Muscle layer of colon (tissue), 2 donors: ENCODE measurements around the gene IFI27.

Experiments used
- H3K27ac ChIP-seq: one replicate; pipeline ENCODE4 v1.7.0; 2013; ENCODE audit warnings: low read depth, mild to moderate bottlenecking, low read length, moderate library complexity
- H3K27me3 ChIP-seq, 2 donors: one replicate each; pipeline ENCODE4 v1.7.0; 2013; ENCODE audit warnings: low read length in 2 of 2, mild to moderate bottlenecking in 2 of 2; ENCODE audit not compliant: insufficient read depth in 2 of 2, control insufficient read depth in 1 of 2
- H3K36me3 ChIP-seq: one replicate; pipeline ENCODE4 v1.7.0; 2013; ENCODE audit warnings: mild to moderate bottlenecking, low read length; ENCODE audit not compliant: insufficient read depth
- H3K4me1 ChIP-seq: one replicate; pipeline ENCODE4 v1.7.0; 2013; ENCODE audit warnings: mild to moderate bottlenecking, low read length; ENCODE audit not compliant: insufficient read depth
- H3K4me3 ChIP-seq, 2 donors: one replicate each; pipeline ENCODE4 v1.7.0; 2013; ENCODE audit warnings: low read length in 2 of 2, low read depth in 1 of 2, mild to moderate bottlenecking in 1 of 2, moderate library complexity in 1 of 2
- H3K9ac ChIP-seq: one replicate; pipeline ENCODE4 v1.7.0; 2013; ENCODE audit warnings: low read length
- H3K9me3 ChIP-seq: one replicate; pipeline ENCODE4 v1.7.0; 2013; ENCODE audit warnings: mild to moderate bottlenecking, low read length
- donor health status: abdominal sarcoma.
- donor health status: Adenocarcinoma of cecum.

IFI27 gene

DNA sequence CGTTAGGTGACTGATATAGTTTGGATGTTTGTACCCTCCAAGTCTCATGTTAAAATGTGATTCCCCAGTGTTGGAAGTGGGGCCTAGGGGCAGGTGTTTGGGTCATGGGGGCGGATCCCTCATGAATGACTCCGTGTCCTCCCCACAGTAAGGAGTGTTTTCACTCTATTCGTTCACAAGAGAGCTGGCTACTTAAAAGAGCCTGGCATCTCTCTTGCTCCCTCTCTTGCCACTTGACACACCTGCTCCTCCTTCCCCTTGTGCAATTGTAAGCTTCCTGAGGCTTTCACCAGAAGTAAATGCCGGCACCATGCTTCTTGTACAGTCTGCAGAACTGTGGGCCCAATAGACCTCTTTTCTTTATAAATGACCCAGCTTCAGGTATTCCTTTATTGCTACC is 16.3 kb downstream of the IFI27 start:
- H3K4me1 ChIP-seq = peaks cover 8% of the 10 kb centered on the region
- no peak overlapping the region for H3K9ac ChIP-seq
- no peaks in the 10 kb centered on the region for H3K27me3 ChIP-seq
- H3K4me3 ChIP-seq = no peak overlapping the region
- no peaks in the 10 kb centered on the region for H3K9me3 ChIP-seq
- no peak overlapping the region for H3K27ac ChIP-seq
- H3K36me3 ChIP-seq = no peaks in the 10 kb centered on the region

DNA sequence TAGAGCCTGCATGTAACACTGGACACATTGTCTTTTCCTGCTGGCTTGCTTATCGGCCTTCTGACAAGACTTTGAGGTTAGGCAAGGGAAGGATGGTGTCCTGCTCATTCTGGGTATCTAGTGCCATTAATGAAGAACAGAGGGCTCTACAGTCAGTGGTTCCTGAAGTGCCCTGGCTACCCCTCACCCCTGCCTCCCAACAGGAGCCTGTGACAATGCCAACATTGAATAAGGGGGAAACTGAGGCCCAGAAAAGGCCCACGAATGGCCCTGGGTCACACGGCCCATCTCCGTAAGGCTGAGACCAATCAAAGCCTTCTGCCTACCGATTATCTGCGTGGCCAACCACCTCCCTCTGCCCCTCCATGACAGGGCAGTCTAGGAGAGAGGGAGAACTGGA is 16.8 kb downstream of the IFI27 start:
- no peak overlapping the region for H3K9ac ChIP-seq
- H3K27ac ChIP-seq = no peak overlapping the region
- peaks cover 8% of the 10 kb centered on the region for H3K4me1 ChIP-seq
- H3K4me3 ChIP-seq = no peak overlapping the region
- no peaks in the 10 kb centered on the region for H3K36me3 ChIP-seq
- no peaks in the 10 kb centered on the region for H3K9me3 ChIP-seq
- H3K27me3 ChIP-seq = no peaks in the 10 kb centered on the region

DNA sequence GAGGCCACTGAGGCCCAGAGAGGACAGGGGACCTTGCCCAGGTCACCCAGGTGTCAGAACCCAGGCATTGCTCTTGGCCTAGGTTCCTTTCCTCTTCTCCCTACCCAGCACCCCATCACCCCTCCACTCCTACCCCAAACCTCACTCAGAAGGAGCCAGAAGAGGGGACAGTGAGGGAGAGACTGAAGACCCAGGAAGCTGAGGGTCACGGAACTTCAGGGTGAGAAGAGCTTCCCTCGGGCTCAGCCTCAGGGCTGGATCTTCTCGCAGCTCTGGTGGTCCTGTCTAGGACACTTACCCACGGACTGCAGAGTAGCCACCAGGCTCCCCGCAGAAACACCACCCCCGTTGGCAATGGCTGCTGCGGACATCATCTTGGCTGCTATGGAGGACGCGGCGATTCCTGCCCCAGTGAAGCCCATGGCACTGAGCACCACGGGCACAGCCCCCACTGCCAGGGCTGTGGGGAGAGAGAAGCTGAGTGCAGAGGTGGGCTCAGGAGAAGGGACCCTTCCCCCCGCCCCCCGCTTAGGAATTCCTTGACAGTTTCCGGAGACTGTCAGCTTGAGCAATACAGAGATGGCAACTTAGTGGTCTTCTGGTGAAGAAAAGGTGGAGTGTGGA is 17.8 kb downstream of the IFI27 start:
- no peak overlapping the region for H3K9ac ChIP-seq
- no peaks in the 10 kb centered on the region for H3K27me3 ChIP-seq

DNA sequence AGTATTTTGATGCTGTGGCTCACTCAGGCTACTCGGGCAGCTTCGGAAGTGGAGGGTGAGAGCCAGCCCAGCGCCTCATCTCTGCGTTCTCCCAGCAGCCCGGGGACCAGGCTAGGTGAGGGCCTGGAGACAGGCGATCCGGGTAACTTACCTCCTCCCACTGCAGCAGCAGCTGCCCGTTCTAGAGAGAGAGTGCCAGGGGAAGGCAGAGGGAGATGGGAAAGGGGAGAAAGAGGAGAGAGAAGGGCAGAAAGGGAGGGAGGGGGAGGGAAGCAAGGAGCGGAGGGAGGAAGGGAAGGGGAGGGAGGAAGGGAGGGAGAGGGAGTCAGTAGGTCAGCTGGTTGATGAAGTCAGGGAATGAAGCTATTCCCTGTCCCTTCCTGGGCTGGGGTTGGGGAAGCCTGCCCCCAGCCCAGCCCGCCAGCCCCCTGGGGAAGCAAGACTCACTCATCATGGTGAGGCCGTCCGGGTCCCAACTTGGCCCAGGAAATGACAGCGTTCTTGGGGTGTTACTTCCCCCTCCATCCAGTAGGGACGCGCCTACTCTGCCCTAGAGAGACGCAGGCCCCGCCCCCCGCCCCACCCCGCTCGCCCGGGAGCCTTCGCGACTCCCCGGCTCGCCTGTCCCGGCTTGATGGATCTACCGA is 18.7 kb downstream of the IFI27 start, which contains the start of gene IFI27L2:
TSS of gene IFI27L2 (minus strand) at position 494 of the 647 bp plus-strand sequence. CDS start at position 454, 40 bp downstream.
- Histone ChIP-seq H3K27ac (peak within 1 kb of the TSS; percentile 70), H3K9me3 (no peaks in the 10 kb centered on the region), H3K9ac (peak within 1 kb of the TSS; percentile 73), H3K4me1 (peaks cover 8% of the 10 kb centered on the region), H3K27me3 (no peaks in the 10 kb centered on the region), H3K36me3 (no peaks in the 10 kb centered on the region), H3K4me3 (peak within 1 kb of the TSS; percentile 55 to 74)

More for the DNA sequence above, 17.8 kb downstream of the IFI27 start:
- H3K9me3 ChIP-seq = no peaks in the 10 kb centered on the region
- H3K27ac ChIP-seq = no peak overlapping the region
- H3K4me1 ChIP-seq = peaks cover 8% of the 10 kb centered on the region
- no peaks in the 10 kb centered on the region for H3K36me3 ChIP-seq
- H3K4me3 ChIP-seq = peak overlapping the region in 1 of 2 donors; percentile 74

DNA sequence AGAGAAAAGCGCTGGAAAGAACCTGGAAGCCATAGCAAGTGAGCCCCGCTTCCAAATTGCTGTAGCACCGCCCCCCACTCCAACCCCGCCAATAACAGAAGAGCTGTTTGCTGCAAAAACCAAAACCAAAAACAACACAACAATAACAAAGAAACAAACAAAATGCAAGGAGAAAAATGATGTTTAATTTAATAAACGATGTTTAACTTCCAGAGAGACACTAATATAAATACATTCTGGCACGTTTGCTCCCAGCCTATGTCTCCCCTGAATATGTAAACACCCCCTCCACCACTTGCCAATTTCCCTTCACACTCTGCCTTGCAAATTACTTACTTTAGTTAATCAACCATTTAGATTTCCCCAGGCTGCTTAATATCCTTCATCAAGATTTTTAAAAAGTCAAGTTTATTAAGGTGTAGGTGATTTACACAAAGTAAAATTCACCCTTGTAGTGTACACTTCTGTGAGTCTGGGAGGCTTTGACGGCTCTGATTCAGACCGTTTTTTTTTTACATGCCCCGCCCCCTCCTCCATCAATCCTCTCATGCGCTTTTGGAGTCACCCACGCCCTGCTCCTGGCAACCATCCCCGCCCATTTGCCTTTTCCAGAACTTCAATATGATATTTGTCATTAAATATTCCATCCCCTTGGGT is 19.4 kb downstream of the IFI27 start:
- H3K36me3 ChIP-seq = no peaks in the 10 kb centered on the region
- peak overlapping the region; percentile 55 to 74 for H3K4me3 ChIP-seq
- H3K27me3 ChIP-seq = no peaks in the 10 kb centered on the region
- no peak overlapping the region for H3K9ac ChIP-seq
- peaks cover 8% of the 10 kb centered on the region for H3K4me1 ChIP-seq
- H3K9me3 ChIP-seq = no peaks in the 10 kb centered on the region
- H3K27ac ChIP-seq = peak overlapping the region; percentile 70

DNA sequence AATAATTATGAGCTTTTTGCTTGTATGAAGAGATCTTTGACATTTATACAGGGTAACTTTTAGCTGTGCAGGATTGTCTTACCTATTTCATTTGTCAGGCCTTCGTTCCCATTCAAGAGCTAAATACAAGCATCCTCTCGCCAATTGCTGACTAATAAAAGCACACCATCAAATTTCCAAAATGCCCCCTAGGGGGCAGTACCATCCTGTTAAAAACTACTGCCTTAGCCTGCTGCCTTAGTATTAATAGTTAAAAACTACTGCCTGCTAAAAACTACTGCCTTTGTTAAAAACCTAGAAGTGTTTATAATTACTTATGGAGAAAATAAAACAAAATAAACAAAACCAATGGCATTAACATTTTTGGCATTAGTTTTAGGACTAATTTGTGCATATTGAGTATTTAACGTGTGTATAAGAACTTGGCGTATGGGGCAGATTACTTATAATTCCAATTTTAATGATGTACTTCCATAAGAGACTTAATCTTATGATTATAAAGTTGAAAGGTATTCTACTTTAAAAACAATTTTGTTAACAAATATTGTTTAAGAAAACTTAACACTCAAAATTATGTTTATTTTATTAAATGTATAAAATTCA is 21.9 kb downstream of the IFI27 start:
- Histone ChIP-seq H3K9me3 (no peaks in the 10 kb centered on the region), H3K27ac (no peak overlapping the region), H3K36me3 (no peaks in the 10 kb centered on the region), H3K9ac (no peak overlapping the region), H3K4me1 (peaks cover 8% of the 10 kb centered on the region), H3K27me3 (no peaks in the 10 kb centered on the region), H3K4me3 (no peak overlapping the region)

DNA sequence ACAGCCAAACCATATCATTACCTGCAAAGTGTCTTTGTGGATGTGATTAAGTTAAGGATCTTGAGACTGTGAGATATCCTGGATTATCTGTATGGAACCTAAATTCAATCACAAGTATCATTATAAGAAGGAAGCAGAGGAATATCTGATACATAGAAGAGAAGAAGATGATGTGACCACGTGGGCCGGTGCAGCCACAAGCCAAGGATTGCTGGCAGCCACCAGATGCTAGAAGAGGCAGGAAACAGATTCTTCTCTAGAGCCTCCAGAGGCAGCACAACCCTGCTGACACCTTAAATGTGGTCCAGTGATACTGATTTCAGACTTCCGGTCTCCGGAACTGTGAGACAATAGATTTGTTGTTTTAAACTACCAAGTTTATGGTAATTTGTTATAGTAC is 24.9 kb downstream of the IFI27 start:
- Histone ChIP-seq H3K27me3 (no peaks in the 10 kb centered on the region), H3K4me1 (no peaks in the 10 kb centered on the region), H3K36me3 (no peaks in the 10 kb centered on the region), H3K9ac (no peak overlapping the region), H3K27ac (no peak overlapping the region), H3K4me3 (no peak overlapping the region), H3K9me3 (no peaks in the 10 kb centered on the region)

DNA sequence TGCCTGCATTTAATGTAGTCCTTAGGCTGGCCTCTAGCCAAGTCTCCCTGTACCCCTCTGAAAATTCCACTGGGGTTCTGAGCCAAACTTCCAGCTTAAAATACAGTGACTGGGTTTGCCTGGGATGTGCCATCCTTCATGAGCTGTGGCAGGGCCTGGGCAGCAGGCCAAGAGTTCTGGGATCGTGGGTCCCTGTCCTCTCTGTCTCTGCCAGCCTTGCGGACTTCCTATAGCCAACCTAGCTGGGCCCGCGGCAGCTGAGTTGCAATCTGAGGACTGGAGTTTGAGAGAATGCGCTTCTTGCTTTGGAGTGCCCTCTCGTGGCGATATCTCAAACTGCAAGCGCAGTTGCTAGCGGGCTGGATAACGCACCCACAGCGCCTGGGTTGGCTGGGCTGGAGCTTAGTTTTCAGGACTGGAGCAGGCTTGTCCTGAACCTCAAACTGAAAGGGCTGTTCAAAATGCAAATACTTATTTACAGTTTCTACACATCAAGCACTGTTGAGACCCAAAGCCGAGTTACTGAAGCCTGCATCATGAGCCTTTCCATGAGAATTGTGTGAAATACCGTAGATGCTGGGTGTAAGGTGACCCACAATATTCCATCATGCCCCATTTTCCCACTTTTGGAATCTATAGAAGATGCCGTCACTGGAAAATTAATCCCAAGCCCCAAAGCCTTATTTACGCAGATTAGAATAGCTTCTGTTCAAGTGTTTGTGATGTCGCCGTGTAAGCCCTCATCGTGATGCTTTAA is 26.2 kb downstream of the IFI27 start:
- H3K4me1 ChIP-seq = no peaks in the 10 kb centered on the region
- H3K27me3 ChIP-seq = no peaks in the 10 kb centered on the region
- no peaks in the 10 kb centered on the region for H3K36me3 ChIP-seq
- H3K4me3 ChIP-seq = no peak overlapping the region
- H3K9me3 ChIP-seq = no peaks in the 10 kb centered on the region
- no peak overlapping the region for H3K9ac ChIP-seq
- no peak overlapping the region for H3K27ac ChIP-seq

DNA sequence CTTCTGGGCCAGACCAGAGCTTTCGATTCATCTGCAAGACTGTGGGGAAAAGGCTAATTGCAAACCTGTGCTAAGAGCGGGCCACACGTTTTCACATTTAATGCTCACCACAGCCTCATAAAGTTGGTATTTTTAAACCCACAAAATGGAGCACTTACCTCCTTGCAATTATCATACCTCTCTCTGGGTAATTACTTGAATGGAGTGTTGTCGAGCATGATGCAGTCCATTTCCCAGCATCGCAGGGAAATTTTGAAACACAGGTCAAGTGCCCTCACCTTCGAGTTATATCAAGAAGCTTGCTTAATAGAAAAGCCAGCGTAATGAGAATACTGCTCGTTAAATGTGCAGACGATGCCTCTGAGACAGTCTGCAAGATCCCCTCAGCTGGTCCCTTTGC is 27.7 kb downstream of the IFI27 start:
- Histone ChIP-seq H3K4me3 (no peak overlapping the region), H3K27ac (no peak overlapping the region), H3K27me3 (no peaks in the 10 kb centered on the region), H3K9ac (no peak overlapping the region), H3K36me3 (no peaks in the 10 kb centered on the region), H3K9me3 (no peaks in the 10 kb centered on the region), H3K4me1 (no peaks in the 10 kb centered on the region)

DNA sequence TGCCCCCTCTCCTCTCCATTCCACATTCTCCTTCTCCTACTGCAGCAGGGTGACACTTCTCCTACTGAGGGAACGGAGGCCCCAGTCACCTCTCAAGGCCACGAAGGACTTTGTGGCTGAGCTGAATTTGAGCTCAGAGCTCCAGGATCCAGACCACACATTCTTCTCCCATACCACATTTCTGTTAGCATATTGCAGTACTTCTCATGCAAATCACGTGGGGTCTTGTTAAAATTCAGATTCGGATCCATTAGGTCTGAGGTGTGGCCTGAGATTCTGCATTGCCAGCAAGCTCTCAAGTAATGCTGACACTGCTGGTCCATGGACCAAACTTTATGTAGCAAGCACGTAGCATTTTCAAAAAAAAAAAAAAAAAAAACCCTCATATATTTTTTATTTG is 28.5 kb downstream of the IFI27 start:
- Histone ChIP-seq H3K36me3 (no peaks in the 10 kb centered on the region), H3K9ac (no peak overlapping the region), H3K27me3 (no peaks in the 10 kb centered on the region), H3K4me1 (no peaks in the 10 kb centered on the region), H3K4me3 (no peak overlapping the region), H3K27ac (no peak overlapping the region), H3K9me3 (no peaks in the 10 kb centered on the region)

DNA sequence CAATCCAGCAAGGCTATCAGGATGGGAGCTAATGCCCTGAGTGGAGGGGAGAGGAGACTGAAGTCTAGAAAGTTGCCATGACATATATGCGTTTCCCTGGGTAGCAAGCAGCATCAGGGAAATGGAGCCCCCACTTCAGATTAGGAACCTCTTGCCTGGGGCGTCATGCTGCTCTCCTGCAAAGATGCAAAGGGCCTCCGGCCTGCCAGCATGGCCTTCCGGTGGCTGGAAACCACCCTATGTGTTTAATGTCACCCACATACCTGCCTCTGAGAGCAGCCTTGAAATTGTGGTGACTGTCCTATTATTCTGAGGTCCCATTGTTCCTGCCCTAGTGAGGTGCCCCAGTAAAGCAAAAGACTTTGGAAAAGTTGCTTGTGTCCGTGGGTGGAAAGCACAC is 28.9 kb downstream of the IFI27 start:
- Histone ChIP-seq H3K4me3 (no peak overlapping the region), H3K27me3 (no peaks in the 10 kb centered on the region), H3K4me1 (no peaks in the 10 kb centered on the region), H3K9me3 (no peaks in the 10 kb centered on the region), H3K36me3 (no peaks in the 10 kb centered on the region), H3K9ac (no peak overlapping the region), H3K27ac (no peak overlapping the region)
